GM21619 (cell line): Measurements from ENCODE around the gene PDE12.
A peak's percentile ranks its signal among the peaks of the same experiment; 100 is the strongest.

Source experiments
- ATAC-seq: cut with Tn5 transposase; IDR thresholded peaks from one replicate; pipeline ENCODE4 v1.9.1; 2021; ENCODE audit not compliant: unreplicated experiment

The PDE12 gene, protein sequence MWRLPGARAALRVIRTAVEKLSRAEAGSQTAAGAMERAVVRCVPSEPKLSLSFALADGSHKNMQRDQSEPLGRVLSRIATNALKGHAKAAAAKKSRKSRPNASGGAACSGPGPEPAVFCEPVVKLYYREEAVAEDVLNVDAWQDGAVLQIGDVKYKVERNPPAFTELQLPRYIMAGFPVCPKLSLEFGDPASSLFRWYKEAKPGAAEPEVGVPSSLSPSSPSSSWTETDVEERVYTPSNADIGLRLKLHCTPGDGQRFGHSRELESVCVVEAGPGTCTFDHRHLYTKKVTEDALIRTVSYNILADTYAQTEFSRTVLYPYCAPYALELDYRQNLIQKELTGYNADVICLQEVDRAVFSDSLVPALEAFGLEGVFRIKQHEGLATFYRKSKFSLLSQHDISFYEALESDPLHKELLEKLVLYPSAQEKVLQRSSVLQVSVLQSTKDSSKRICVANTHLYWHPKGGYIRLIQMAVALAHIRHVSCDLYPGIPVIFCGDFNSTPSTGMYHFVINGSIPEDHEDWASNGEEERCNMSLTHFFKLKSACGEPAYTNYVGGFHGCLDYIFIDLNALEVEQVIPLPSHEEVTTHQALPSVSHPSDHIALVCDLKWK

DNA sequence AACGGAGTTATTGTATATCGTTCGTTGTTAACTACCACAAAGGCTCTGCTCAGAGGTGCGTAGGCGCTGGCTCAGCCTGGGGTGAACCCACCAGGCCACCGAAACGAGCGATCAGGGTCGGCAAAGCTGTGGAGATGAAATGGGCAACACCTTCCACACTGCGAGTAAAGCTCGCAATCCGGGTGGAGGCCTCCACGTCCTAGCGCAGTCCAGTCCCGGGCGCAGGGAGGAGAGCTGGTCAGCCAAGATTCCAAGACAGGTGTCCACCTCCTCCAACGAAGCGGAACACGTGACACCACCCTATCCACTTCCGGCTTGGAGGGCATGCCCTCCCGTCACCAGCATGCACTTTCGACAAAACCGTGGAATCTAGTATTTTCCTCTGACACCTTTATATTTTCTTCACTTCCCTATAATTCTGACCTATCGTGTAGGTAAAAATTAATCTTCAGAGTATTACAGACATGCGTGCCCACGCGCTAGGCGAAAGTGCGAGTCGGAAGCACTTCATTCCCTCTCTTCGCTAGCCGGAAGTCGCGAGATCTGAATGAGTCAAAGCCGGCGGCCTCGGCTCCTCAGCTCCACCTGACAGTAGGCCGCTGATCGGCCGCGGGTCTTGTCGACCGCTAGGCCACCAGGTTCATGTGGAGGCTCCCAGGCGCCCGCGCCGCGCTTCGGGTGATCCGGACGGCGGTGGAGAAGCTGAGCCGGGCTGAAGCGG lies at the start of gene PDE12:
PDE12 (plus strand) TSS at position 537 of the 721 bp plus-strand sequence; CDS start at position 643, 106 bp downstream.
- ATAC-seq = peak; percentile 81

DNA sequence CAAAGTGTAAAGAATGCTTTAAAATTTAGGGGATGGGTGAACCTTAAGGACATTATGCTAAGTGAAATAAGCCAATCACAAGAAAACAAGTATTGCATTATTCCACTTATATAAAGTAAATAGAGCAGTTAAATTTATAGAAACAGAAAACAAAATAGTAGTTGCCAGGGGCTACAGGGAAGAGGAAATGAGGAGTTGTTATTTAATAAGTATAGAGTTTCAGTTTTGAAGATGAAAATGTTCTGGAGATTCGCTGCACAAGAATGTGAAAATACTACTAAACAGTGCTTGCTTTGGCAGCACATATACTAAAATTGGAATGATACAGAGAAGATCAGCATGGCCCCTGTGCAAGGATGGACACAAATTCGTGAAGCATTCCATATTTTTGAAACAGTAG lies 43.9 kb upstream of the PDE12 start:
- no peak for ATAC-seq

DNA sequence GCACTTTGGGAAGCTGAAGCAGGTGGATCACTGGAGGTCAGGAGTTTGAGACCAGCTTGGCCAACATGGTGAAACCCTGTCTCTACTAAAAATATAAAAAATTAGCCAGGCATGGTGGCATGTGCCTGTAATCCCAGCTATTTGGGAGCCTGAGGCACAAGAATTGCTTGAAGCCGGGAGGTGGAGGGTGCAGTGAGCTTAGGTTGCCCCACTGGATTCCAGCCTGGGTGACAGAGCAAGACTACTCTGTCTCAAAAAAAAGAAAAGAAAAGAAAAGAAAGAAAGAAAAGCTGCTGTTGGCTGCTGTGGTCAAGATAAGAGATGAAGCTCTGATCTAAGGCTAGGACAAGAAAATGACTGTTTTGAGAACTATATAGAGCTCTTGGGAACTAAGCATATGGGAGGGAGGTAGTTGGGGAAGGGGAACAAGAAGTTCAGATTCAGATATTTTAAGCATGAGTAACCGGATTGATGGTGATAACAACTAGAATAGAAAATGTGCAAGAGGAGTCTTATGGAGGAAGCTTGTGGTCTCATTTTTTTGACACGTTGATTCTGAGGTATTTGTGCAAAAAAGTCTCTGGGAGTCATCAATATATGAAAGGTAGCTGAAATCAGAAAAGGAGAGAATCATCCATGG lies 37.7 kb upstream of the PDE12 start:
- ATAC-seq = no peak

DNA sequence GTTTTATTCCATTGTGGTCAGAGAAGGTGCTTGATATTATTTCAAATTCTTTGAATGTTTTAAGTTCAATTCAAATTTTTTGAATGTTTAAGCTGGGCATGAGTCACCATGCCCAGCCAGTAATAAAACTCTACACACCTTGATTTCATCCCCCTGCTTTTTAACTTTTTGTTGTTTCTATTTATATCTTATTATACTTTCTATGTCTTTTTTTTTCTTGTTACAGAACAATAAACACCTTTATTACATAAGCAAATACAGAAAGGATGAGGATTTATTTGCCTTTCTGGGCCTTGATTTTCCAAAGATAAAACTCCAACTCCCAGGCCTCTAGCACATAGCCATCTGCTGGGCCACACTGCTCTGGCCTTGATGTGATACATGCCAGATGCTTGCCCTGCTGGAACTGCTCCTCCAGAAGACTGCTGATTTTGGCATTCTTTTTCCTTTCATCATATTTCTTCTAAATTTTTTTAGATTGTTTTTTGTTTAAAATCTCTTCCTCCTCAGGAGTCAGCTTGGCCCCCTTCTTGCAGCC lies 25.9 kb upstream of the PDE12 start:
- ATAC-seq = no peak

DNA sequence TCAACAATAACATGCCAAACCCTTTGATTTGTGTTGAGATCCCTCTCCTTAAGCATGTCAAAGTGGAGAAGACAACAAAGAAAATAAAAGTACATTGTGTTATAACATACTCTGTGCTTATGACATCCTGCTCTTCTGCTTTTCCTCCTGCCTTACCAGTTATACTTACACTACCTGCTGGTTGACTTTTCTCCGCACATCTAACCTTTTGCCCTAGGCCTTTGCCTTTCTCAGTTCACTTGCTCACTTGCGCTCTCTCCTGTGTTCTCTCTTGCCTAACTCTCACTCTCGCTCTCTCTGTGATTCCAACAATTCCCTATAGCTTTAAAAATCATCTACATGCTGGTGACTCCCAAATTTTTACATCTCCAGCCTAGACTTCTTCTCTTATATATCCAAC lies 17.6 kb upstream of the PDE12 start:
- no peak for ATAC-seq

DNA sequence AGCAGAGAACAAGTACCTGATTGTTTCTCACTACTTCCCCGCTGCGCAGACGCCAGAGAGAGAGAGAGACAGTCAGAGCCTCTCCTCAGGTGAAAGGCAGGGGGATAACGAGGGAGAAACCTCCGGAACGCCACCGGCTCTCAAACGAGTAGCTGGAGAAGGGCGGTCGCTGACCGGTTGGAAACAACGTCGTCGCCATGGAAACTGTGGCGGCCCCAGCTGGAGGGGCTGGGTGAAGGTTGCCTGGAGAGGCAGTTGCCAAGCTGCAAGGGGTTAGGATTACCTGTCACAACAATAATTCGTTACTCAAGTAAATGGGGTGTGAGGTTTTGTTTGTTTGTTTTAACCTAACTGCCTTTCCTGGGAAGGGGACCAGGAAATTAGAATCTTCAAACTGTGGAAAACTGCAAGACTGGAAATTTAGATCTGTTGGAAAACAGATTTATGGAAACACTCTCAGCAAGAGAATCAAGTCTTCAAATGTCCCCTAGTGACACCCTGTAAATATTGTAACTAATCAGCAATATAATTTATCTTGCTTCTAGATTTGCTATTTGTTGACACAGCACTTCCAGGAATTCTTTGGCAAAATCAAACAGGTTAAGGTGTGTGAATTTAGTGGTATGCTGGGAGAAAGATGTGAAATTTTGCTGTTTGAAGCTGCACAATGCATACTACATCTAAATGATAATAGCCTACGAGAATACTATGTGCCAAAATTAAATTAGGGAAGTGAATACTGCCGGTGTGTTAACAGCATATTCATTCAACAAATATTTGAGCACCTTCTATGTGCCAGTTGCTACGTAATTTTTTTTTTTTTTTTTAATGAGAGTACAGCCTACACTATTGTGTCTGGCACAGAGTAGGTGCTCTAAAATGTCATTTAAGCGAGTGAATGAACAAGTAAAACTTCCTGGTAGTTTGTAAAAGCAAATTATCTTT lies 11.6 kb upstream of the PDE12 start, which contains the start of gene DNAH12:
DNAH12 (minus strand) TSS at position 164 of the 945 bp plus-strand sequence. CDS start 1,474 bp downstream, outside the sequence.
- no peak for ATAC-seq

DNA sequence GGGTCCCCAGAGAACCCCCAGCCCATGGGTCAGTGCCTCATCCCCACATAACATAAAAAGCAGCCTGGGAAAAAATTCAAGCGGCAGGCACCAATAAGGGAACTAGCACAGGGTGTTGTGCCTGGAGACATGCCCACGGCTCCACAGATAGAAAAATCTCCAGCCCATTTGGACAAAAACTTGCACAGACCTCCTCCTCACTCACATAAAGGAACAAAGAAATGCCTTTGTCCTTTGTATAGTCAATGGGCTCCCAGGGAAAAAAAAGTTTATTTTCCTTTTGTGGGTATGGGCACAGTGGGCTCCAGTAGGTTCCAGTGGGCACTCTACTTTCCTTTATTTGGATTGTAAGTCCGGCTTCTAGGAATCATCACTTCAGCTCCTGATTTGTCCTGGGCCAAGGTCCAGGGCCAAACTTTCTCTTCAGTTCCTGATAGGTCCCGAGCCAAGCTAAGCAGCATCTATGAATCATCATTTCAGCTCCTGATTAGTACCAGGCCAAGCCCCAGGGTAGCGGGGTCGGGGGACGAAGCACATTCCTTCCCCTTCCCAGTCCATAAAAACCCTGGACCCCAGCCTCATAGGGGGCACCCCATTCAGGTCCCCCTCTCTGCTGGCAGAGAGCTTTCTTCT lies 10.3 kb upstream of the PDE12 start:
- ATAC-seq = no peak

DNA sequence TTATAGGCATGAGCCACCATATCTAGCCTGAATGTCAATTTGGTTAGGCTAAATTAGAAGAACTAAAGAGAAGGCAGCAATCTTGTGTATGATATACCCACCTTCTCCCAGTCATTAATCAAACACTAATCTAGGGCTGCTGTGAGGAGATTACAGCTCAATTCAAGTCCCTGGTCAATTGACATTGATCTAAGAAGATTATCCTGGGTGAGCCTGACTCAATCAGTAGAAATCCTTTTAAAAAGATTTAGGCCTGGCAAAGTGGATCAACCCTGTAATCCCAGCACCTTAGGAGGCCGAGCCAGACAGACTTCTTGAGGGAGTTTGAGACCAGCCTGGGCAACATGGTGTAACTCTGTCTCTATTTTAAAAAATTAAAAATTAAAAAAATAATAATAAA lies 9.5 kb upstream of the PDE12 start:
- ATAC-seq = no peak

DNA sequence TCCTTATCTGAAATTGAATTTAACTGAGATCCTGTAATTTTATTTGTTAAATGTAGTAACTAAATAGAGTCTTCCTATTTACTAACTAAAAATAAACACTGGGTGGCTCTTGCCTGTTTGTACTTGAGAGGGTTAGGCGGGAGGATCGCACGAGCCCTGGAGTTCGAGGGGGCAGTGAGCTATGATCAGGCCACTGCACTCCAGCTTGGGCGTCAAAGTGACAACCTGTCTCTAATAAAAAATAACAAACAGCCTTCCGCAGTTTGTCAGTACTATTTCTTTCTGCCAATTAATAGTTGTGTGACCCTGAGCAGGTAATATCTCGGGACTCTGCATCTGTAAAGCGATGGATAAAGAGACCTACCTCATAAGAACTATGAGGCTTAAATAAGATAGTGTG lies 768 bp upstream of the PDE12 start:
- no peak for ATAC-seq

DNA sequence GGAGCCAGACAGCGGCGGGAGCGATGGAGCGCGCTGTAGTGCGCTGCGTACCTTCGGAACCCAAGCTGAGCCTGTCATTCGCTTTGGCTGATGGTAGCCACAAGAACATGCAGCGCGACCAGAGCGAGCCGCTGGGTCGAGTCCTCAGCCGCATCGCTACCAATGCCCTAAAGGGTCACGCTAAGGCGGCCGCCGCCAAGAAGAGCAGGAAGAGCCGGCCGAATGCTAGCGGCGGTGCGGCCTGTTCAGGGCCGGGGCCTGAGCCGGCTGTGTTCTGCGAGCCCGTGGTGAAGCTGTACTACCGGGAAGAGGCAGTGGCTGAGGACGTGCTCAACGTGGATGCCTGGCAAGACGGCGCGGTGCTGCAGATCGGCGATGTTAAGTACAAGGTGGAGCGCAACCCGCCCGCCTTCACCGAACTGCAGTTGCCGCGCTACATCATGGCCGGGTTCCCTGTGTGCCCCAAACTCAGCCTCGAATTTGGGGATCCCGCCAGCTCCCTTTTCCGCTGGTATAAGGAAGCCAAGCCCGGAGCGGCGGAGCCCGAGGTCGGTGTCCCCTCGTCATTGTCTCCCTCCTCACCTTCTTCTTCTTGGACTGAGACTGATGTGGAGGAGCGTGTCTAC lies 498 bp downstream of the PDE12 start:
- peak; percentile 31 for ATAC-seq

DNA sequence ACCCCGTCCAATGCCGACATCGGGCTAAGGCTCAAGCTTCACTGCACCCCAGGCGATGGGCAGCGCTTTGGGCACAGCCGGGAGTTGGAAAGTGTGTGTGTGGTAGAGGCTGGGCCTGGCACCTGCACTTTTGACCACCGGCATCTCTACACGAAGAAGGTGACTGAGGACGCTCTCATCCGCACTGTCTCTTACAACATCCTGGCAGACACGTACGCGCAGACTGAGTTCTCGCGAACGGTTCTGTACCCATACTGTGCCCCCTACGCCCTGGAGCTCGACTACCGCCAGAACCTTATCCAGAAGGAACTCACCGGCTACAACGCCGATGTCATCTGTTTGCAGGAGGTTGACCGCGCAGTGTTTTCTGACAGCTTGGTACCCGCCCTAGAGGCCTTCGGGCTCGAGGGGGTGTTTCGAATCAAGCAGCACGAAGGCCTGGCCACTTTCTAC lies 1.0 kb downstream of the PDE12 start:
- peak; percentile 18 for ATAC-seq

DNA sequence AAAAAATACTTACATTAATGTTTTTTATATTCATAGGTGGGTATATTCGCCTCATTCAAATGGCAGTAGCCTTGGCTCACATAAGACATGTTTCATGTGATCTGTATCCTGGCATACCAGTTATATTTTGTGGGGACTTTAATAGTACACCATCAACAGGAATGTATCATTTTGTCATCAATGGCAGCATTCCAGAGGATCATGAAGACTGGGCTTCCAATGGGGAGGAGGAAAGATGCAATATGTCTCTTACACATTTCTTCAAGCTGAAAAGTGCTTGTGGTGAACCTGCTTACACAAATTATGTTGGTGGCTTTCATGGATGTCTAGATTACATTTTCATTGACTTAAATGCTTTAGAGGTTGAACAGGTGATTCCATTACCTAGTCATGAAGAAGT lies 3.5 kb downstream of the PDE12 start:
- no peak for ATAC-seq

DNA sequence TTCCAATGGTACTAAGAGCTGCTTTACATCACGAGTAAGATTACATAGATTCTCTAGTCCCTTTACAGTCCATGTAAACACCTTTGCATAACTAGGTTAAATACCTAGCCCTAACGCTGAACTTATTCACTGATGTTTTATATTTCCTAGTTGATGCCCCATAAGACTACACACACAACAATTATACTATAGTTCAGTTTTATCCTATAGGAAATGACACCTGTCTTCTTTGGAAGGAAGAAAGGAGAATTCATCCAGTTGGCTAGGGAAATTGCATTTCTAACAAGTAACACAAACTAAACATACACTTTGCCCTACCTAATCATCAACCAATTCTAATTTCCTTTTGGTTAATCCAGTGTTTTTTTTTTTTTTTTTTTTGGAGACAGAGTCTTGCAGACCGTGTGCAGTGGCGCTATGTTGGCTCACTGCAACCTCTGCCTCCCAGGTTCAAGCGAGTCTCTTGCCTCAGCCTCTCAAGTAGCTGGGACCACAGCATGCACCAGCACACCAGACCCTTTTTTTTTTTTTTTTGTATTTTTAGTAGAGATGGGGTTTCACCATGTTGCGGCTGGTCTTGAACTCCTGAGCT lies 13.9 kb downstream of the PDE12 start:
- no peak for ATAC-seq

DNA sequence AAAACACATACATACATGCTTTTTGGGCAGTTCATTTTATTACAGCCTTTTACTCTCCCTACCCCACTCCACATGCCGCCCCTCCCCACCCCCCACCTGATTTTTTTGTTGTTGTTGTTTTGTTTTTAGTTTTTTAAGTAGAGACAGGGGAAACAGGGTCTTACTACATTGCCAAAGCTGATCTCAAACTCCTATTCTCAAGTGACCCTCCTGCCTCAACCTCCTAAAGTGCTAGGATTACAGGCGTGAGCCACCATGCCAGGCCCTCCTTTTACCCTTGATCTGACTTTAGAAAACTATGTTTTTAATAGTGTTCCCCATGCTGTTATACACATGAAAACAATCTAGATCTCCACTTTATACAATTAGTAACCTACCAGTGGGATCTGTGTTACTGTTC lies 14.8 kb downstream of the PDE12 start:
- ATAC-seq = no peak

DNA sequence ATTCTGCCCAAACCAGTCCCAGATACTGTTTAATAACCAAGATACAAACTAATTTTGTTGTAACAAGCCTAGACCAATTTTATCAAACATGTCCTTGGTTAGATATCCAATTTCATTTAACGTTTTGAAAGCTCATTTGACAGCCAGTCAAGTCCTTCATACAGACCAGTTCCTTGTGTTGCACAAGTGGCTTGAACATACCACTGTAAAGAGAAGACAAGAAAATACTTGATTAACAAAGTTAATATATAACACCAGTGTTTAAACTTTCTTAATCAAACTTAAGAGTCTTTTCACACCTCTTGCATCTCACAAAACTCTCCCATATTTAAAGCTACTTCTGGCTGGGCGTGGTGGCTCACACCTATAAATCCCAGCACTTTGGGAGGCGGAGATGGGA lies 16.0 kb downstream of the PDE12 start:
- ATAC-seq = no peak

DNA sequence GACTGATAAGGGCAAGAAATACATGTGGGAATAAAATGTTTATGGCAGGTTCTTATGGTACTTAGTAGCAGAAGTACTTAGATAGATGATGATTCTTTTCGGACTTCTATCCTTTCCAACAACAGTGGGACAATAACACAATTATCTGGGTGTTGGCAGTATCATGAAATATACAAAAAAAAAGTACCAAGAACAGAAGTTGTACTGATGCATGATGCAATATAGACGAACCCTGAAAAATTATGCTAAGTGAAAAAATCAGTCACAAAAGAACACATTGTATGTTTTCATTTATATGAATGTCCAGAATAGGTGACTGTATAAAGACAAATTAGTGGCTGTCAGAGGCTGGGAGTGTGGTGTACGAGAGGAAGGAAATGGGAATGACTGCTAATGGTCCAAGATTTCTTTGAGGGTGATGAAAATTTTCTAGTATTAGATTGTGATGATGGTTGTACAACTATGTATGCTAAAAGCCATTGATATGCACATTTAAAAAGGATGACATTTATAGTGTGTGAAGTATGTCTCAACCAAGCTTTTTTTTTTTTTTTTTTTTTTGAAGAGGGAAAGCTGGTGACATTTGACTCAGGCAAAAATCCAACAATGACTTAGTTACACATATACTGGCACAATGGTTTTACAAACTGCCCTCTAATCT lies 20.0 kb downstream of the PDE12 start:
- ATAC-seq = no peak

DNA sequence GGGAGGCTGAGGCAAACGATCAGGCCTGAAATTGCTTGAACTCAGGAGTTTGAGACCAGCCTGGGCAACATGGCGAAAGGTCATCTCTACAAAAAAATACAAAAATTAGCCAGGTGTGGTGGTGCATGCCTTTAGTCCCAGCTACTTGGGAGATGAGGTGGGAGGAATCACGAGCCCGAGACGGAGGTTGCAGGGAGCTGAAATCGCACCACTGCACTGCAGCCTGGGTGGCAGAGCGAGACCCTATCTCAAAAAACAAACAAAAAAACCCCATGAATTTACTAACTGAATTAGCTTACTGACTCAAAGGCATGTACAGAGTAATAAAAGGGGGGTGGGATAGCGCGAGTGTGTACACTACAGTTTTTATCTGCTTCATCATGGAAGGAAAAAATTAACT lies 21.7 kb downstream of the PDE12 start:
- ATAC-seq = no peak
